COLO668 (cell line): ENCODE data around the gene ABR.
"Not testable (repeated sequence)": the region's sequence is repeated elsewhere in the genome, so short reads cannot be mapped to it uniquely, and the experiment has no call there.

Experiments
- DNase-seq: peaks from one replicate; lab custom pipeline; 2025; ENCODE audit not compliant: unreplicated experiment; lab: John Stamatoyannopoulos, UW

The ABR gene

GRCh38 chr17:1000597-1001461 lies 179.0 kb downstream of the ABR start:
- DNase-seq, result peak; percentile 59

- no peak for DNase-seq
These were observed 181.7 kb downstream of the ABR start for GRCh38 chr17:998111-998510.

DNA sequence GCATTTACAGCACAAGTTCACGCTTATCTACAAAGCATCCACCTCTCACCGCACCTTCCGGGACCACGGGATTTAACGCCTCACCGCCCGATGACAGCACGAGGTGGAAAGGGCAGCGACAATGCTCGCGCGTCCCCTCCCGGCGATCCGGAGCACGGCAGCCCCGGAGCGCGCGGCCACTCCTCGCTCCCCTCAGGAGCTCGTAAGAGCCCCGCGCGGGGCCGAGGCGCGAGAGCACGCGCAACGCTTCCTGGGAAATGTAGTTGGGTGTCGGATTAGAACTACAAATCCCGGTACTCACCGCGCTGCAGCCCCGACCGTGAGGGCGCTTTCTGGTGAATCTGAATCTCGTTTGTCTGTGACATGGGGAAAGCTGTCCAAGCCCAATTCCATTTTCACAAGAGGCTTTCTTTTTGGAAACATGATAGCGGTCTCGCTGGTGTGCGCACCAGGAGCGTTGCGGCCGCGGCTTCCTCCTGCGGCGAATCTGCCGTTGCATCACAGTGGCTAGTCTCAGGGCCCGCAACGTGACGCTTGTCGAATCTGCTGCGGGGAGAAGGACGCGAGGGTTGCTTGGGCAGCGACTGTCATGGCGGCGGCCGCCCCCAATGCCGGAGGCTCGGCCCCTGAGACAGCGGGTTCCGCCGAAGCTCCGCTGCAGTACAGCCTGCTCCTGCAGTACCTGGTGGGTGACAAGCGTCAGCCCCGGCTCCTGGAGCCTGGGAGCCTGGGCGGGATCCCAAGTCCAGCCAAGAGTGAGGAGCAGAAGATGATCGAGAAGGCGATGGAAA lies 183.0 kb downstream of the ABR start, which contains the start of gene TIMM22:
TIMM22 (plus strand) TSS at position 576 of the 791 bp plus-strand sequence; CDS start at position 590, 14 bp downstream.
- peak; percentile 95 for DNase-seq

DNA sequence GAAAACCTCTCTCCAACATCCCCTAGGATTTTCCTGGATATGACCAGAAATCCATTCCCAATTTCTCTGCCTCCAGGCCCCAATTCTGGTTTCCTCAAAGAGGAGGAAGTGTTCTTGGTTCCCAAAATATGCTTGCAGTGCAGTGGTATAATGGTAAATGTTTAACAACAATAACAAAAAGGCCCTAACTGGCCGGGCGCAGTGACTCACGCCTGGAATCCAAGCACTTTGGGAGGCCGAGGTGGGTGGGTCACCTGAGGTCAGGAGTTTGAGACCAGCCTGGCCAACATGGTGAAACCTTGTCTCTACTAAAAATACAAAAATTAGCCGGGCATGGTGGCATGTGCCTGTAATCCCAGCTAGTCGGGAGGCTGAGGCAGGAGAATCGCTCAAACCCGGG lies 184.5 kb downstream of the ABR start:
- not testable (repeated sequence) for DNase-seq

- no peak for DNase-seq
These were observed 186.8 kb downstream of the ABR start for GRCh38 chr17:992933-993332.

GRCh38 chr17:988561-988960 lies 191.2 kb downstream of the ABR start:
- DNase-seq, result no peak

GRCh38 chr17:987931-988330 lies 191.8 kb downstream of the ABR start:
- no peak for DNase-seq

DNA sequence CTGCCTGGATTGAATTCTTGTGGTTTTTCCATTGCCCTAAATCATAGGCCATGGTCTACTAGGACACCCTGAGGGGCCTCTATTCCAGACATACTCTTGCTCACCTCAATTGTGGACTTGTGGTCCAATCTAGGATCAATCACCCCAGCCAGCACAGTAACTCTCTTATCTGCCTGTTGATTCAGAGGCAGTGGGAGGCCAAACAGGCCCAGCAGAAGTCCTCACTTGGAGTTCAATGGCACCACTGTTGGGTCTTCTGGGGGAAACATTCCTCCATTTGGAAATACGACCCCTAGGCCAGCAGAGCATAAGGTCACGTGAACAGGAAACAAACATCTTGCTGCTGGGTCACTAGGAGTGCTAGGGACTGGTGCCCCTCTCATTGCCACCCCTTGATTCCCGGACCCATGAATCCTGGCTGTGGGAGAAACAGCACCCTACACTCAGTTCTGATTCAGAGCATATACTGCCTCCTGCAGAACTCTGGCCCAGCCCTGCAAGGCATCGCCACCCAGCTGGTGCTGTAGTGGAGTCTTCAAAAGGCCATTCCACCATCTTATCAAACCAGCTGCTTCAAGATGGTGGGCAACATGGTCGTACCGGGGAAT lies 193.4 kb downstream of the ABR start:
- DNase-seq, result no peak

- no peak for DNase-seq
These were observed 195.9 kb downstream of the ABR start for GRCh38 chr17:983921-984320.

DNA sequence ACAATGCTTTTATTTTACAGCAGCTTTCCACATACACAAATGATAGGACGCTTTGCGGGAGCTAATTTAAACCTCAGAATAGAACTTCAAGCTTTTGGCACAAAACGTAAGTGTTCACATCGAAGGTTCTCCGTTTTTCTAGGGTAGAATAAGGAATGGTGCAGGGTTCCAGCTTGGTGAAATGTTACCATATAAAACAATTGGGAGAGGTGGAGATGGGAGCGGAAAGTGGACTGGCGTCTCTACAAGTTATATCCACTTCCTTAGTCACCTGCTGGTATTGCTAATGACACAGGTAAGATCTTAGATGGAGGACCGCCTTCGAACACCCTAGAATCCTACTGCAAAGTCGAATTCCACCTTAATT lies 198.5 kb downstream of the ABR start:
- DNase-seq, result no peak

DNA sequence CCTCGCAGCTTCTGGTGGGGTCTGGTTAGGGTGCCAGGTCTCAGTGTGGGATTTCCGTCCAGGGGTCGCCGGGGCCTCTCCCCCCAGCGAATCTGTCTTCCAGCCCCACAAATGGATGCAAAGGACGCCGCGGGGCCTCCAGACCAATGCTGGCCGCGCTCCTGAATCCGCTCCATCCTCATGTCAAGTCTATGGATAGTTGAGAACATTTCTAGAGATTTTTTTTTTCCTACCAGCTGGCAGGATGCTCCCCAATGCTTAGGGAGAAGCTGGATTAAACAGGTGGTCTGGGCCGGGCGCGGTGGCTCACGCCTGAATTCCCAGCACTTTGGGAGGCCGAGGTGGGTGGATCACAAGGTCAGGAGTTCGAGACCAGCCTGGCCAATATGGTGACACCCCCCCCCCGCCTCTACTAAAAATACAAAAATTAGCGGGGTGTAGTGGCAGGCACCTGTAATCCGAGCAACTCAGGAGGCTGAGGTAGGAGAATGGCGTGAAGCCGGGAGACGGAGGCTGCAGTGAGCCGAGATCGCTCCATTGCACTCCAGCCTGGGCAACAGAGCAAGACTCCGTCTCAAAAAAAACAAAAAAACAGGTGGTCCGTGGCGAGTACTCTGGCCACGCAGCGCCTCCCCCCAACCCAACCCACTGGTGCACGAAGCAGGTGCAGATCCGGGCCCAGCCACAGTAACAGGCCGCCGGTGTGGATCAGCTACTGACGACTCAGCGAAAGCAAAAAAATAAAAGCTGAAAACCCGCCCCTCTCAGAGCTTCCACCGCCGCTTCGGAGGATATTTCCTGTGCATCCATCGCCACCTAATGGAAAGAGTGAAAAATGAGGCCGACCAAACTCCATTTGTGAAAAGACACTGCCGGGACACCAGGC lies 199.1 kb downstream of the ABR start:
- DNase-seq, result peak; percentile 52

GRCh38 chr17:979539-980405 lies 200.0 kb downstream of the ABR start, which contains the start of gene NXN:
Gene NXN (minus strand): TSS chr17:979776.
- peak; percentile 67 for DNase-seq

DNA sequence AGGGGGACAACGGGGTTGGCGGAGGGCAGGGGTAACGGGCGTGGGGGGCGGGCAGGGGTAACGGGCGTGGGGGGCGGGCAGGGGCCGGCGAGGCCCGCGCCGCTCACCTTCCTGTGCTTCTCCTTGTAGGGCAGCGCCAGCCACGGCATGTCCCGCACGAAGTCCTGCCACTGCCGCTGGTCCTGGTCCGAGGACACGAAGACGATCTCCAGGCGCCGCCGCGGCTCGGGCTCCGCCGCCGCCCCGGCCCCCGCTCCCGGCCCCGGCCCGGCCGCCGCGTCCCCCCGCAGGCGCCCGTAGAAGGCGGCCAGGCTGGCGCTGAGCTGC lies 200.6 kb downstream of the ABR start:
- DNase-seq, result no peak

DNA sequence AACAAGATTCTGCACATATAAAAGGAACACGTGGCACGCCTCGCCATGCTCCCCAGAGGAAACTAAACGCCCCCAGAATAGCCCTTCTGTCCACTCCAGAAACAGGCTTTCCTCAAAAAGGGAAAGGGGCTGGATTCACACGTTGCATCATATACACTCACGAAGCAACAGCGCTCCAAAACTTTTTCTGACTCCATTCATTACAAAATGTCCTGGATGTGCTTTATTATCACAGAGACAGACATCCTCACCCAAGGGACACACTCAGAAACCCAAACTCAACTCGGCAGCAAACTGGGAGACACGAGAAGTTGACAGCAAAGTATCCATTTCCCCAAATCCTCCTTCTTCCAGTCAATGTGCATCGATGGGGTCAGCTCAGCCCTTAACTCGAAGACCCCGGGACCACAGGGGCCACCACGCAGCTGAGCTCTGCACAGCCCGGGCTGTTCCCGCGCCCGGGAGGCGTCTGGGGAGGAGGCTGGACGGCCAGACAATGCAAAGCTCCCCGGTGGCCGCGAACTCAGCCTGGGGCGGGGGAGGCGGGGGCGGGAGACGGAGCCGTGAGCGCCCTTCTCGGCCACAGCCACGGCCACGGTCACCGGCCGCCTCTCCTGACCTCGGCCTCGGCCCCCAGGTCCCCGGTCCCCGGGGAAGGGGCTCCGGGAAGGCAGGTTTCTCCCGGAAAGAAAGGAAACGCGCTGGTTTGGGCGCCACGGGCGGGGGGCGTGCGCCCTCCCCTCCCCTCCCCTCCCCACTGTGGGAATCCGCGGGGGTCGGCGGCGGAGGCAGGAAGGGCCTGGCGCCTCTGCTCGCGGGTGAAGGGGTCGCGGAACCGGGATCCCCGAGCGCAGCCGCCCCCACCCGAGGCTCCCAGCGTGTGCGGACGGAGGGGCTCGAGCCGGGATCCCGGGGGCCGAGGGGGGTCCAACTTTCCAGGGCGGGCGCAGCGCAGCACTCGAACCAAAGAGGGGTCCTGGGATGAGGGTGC lies 201.4 kb downstream of the ABR start:
- no peak for DNase-seq

GRCh38 chr17:977166-977565 lies 202.6 kb downstream of the ABR start:
- no peak for DNase-seq

GRCh38 chr17:976312-976711 lies 203.5 kb downstream of the ABR start:
- DNase-seq, result no peak

DNA sequence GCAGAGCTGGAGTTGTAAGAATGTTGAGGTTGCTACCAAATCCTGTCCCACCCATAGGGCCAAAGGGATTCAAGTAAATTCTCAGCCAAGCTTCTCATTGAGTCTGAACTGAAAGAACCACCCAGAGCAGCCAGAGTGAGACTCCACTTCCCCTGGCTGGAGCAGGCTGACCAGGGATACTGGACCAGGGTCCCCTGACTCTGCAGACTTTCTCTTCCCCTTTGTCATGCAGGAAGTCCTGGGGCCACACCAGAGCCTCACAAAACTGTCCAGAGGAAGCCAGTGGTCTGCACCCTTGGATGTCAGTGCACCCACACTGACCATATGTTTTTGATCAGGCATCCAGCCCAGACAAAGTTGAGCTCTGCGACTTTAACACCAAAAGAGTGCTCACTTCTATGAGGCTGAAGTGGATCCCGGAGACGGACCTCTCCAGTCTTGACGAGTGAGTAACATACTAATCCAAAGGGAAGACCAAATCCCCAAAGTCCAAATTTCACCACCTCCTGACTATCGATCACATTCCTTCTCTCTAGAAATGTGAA lies 204.3 kb downstream of the ABR start:
- DNase-seq, result no peak

- not testable (repeated sequence) for DNase-seq
These were observed 205.0 kb downstream of the ABR start for GRCh38 chr17:974778-975177.
